ENCODE results near the gene NMRK1.
A peak's percentile ranks its signal among the peaks of the same experiment; 100 is the strongest.

Gene NMRK1

DNA sequence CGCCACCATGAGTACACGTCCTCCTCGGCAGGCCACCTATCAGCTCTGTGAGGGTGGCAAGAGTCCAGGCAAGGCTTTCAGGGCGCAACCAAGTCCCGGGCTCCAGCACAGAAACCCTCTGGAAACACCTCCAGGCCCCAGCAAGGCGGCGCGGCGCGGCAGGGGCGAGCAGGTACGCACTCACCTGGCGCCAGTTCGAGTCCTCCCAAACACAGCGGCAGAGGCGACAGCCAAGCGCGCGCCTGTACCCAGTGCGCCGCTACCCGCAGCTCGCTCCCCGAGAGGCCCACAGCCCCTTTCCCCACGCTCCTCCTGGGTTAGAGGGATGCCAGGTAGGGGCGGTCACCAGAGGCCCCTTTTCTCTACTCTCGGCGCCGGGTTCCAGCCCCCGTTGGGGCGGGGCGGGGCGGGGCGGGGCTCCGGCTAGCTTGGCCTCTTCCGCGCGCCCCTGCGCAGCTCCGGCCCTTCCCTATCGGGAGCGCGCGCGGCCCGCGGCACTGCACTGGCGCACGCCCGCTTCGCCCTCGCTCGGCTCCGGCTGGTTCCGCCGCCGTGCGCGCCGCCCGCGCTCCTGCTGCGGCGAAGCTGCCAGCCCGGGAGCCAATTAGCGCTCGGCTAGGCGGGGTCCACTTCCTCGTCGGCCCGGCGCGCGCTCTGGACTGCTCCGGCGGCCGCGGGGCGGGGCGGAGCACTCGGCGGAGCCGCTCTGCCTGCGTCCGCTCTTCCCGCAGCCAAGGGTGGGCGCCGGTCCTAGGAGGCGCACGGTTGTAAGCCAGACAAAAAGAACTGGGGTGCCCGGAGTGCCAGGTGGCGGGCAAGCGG is at the start of gene NMRK1, which contains the start of gene OSTF1:
Gene NMRK1 (minus strand): TSS at position 332 of the 822 bp plus-strand sequence. CDS start 5,040 bp downstream, outside the sequence.
Gene OSTF1 (plus strand): TSS at position 691 of the 822 bp plus-strand sequence. CDS start 179 bp downstream, outside the sequence.
- DNase-seq (ENCODE audit: low spot score): peak; percentile 98

DNA sequence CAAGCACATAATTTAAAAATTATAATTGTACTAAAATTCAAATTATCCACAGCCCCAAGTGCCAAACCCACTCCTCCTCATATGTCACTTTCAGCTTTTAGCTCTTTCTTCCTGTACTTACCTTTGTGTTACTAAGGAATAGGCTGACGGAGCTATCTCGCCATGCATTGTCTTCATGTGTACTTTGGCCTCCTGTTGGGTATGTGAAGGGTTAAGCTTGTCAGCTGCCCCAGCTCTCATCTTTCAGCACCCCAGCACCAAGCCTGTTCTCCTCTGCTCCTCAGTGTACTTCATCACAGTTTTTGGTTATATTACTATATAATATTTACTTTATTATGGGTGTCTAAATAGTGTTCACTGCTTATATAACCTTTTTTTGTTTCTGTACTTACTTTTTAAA is 46.5 kb upstream of the NMRK1 start:
- DNase-seq (ENCODE audit: low spot score): no peak

DNA sequence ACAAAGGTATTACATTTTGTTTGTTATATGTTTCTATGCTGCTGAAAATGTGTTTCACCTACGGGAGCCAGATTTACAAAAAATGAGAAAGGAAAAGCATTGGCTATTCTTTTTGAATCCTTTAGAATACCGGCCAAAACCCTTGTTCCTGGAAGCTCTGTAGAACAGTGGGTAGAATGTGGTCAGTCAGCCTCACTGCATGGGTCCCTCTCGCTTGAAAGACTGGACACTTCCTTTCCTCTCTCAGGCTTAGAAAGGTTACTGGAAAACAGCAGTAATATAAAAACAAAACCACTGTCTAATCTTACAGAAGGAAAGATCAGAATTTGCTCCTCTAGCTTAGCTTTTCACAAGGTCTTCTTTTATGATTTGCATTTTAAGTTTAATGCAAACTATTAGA is 45.4 kb upstream of the NMRK1 start:
- DNase-seq (ENCODE audit: low spot score): no peak

DNA sequence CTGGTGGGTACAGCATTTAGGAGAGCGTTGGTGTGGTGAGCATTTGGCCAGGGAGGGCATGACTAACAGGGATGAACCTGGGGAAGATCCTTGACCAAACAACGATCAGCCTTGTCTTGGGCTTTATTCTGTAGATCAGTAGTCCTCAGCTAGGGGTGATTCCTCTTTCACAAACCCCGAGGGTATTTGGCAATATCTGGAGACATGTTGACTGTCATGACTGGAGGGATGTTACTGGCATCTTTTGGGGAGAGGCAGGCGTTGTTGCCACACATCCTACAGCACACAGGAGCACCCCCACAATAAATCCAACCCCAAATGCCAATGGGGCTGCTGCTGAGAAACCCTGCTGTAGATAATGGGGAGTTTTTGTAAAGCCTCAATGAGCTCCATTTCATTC is 44.3 kb upstream of the NMRK1 start:
- DNase-seq (ENCODE audit: low spot score): no peak

DNA sequence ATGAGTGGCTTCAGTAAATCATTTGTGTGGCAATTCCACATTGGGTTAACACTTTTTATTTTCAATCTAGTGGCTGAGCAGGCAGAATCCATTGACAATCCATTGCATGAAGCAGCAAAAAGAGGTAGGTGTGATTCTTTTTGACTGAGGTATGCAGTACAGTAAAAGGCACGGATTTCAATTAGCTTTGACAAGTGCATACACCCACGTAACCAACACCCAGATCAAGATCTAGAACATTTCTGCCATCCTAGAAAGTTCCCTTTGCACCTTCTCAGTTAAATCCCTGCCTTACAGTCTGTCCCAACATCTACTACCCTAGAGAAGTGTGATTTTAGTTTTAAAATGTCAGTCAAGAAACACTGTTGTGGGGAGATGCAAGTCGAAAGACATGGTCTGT is 43.7 kb upstream of the NMRK1 start:
- DNase-seq (ENCODE audit: low spot score): no peak

DNA sequence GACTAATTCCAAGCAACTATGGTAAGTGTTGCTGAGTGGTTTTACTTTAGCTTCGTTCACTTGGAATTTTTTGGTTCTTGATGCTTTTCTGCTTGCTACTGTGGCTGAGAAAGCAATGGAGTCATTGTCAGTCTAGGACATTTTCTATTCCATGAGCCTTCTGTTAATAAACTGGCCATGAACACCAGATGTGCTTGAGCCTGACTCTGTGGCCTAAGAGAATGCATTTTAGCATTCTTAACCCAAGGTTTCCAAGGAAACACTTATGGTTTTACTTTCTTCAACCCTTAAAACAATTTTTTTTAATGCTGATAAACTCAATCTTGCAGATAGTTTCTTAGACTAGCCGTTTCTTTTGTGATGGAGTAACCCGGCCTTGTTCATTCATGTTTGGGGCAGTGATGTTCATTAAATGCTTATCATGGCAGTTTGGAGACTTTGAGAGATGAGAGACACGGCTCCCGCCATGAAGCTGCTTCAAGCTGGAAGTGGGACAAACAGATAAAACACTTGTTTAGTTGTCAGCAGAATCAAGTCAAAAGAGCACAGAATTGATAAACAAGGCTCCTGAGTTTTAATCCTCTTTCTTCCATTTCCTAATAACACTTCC is 42.8 kb upstream of the NMRK1 start:
- no peak for DNase-seq (ENCODE audit: low spot score)

DNA sequence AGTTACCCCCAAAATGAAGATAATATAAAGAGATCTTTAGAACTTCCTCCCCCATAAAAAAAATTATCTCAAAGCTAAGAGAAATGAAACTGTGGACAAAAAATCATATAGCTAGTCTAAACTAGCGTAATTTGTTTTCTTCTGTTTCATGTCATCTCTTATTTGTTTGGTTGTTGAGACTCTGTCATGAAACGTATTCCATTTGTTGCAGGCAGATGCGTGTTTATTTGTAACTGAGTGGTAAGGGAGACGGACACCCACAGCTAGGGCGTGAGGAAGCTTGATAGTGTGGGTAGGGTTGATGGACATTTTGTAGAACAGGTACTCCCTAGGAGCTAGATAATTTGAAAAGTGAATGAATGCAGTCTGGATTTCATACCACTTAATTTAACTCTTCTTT is 42.2 kb upstream of the NMRK1 start:
- DNase-seq (ENCODE audit: low spot score): no peak

DNA sequence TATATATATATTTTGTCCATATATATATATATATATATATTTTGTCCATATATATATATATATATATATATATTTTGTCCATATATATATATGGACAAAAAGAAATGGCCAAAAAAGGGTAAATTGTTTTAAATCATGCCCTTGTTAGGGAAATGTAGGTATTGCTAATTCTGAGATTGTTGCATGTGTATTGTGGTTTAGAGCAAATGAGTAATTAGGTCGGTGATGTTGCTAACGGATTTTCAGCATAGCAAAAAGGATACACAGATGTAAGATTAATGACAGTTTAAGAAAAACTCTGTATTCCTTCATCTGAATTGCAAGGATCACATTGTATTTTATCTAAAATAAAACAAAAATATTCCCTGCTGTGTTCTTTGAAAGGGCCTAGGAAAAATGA is 40.6 kb upstream of the NMRK1 start:
- no peak for DNase-seq (ENCODE audit: low spot score)

DNA sequence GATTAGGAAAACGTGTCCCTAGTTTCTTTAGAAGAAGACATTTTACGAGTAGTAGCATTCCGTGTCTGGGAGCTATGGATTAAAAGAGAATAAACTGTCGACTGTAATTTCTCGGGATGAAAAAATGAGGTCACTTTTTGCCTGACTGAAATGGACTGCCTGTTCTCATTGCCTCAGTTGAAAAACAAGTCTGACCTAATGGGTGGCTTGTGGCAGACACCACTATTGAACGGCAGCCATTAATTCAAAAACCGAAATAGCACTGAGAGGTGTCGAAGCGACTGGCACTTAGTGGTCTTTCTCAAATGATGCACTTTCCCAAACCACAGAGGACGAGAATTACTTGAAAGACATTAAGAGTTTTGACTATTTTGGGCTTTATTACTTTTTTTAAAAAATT is 35.7 kb upstream of the NMRK1 start:
- DNase-seq (ENCODE audit: low spot score): no peak

DNA sequence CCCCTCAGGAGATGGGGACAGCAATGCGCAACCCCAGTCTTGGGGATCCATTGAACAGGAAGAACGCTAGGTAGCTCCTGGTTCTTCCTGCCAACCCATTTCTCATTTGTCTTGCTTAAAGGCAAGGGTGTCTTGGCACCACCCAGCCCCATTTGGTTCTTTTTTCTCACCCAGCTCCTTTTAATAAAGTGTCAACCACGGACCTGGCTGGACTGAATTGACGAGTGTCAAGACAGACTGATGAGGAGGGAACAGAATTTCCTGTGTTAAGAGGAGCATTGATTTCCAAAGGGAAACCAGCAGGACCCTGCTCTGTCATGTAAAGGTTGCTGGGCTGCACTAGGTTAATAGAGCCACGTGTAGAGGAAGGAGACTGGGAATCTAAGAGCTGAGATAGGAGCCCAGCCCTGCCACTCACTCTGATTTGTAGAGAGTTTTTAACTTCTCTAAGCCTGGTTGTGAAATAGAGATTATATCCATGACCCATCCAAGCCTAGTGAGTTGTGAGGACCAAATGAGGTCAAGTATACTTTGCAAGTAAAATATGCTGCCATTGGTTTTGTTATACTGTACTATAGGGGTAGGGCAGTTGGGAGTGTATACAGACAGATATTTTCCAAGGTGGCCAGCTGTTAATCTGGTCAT is 34.1 kb upstream of the NMRK1 start:
- no peak for DNase-seq (ENCODE audit: low spot score)

DNA sequence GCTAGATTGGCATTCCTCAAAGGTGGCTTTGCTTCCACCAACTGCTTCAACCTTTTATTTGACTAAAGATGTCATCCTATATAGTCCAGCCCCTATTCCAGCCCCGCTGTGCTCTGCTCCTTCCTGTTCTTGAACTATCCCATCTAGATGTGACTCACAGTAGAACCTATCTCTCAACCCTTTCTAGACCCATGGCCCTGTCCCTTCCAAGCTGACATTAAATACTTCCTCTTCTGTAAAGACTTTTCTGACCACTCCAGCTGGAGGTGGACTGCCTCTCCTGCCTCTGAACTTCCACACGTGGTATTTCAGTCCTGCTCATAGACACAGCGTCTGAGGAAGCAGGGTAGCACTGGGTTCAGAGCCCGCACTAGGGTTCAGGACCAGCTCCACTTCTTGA is 32.7 kb upstream of the NMRK1 start:
- DNase-seq (ENCODE audit: low spot score): no peak

DNA sequence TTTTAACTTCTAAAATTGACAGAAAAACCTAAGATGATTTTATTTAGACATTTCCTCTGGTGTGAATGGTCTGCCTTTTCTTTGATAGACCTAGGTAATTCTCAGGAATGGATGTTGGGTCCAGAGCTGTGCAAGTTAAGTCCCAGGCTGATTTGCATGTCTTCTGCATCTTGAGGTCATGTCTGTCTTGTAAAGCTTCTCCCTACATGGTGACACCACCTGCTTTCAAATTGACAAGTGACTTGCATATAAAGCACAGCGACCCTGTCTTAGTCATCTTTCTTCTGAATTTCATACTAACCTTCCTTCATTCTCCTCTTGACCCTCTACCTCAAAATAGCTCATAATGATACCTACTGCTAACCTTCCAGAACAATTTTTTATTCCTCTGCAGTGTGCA is 29.6 kb upstream of the NMRK1 start:
- no peak for DNase-seq (ENCODE audit: low spot score)

DNA sequence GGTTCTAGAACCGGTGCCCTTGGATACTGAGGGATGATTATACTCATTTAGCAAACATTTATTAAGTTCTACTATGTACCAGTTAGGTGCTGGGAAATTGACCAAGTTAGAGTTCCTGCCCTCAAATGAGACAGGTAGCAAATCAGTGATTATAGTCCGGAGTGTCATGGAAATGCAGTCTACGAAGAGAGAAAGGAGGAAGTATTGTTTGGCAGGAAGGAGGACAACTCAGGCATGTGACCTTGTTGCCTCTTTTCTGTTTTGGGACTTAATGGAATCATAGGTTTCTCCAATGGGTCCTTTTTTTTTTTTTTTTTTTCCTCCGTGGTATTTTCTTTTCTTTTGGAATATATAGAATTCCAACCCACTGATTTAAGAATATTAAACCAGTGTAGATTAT is 28.4 kb upstream of the NMRK1 start:
- DNase-seq (ENCODE audit: low spot score): no peak

DNA sequence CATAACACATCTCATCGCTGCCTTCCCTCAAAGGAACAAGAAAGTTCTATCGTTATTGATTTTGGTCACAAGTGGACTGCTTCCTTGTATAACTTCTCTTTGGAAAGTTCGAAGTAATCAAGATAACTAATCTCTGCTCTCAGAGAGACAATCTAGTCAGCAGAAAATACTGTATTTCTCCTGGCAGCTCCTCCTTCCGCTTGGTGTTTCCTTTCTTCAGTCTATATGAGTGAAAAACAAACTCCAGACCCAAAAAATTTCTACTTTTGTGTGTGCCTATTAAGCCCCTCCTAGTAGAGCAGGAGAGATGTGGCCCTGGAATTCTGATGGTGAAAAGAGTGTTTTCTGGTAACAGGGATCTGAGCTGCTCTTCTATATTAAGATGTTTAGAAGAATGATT is 24.8 kb upstream of the NMRK1 start:
- no peak for DNase-seq (ENCODE audit: low spot score)

DNA sequence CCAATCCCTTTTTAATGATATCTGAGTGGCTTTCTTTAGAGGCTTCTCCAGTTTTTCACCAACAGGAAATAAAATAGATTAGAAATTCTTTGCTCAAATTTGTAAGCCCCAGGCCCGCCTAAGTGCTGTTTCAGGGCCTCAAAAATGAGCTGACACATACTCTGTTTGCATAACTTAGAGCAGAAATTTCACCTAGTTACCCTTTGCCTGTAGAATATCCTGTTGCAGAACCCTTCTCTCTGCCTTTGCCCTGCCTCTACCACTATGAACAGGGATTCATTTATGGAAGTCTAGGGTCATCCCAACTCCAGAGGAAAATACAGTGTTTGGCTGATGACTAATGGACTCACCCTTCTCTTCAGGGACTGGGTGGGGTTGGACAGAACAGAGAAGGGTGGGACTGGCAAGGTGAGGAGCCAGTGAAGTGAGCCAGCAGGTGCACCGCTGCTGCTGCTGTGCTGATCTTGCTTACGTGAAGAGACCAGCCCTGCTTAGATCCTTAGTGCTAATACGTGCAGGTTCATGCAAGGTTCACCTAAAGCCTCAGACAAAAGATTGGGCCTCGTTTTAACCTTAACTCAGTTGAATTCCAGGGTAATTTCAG is 23.2 kb upstream of the NMRK1 start:
- peak; percentile 85 for DNase-seq (ENCODE audit: low spot score)

DNA sequence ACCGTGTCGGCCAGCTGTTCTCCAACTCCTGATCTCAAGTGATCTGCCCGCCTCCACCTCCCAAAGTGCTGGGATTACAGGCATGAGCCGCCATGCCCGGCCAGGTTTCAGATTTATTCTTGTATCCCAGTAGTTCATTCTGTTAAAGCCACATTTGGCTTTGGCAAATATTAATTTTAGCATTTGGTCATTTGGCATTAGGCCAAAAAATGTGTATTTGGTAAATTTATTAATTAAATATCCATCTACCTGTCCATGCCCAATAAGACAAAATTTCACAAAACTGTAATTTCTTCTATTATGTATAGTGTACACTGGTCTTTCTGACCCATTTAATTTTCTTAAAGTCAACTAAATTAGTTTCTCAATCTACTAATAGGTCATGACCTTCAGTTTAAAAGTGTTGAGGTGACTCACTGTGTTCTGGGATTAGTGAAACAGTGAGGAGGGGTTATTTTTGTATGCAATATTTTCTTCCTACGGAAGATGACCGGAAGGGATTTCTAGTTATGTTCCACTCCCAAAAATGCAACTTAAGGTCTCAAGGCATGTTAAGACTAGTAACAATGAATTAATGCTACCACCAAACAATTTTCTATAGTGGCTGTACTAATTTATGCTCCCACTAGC is 21.4 kb upstream of the NMRK1 start:
- no peak for DNase-seq (ENCODE audit: low spot score)

DNA sequence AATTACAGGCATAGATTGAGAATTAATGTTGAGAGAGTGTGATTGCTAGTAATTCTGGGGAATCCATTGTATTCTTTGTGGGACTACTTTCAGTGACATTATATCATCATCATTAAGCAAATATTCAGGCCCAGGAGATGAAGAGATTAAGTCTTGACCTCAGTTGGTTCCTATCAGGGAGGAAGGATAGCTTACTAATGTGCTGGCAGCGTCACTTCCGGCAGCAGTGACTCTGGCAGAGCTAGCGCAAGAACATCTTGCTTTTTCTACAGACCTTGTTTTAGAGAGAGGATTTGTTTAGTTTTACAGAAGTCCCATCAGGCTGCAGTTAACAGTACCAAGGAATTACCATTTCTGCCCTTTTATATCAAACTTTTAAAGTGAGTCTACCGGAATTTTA is 20.6 kb upstream of the NMRK1 start:
- no peak for DNase-seq (ENCODE audit: low spot score)

DNA sequence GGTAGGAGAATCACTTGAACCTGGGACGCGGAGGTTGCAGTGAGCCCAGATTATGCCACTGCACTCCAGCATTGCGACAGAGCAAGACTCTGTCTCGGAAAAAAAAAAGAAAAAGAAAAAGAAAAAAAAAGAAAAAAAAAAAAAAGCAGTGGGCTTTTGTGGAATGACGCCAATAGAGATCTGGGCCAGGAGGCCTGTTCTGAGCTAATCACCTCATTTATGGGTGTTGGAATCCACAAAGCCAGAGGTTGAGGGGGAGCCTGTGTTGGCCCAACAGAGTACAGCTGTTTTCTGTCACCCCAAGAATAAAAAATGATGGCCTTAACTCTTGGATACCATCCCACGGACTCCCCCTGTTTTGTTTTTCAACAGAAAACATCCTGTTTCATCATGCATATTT is 18.9 kb upstream of the NMRK1 start:
- no peak for DNase-seq (ENCODE audit: low spot score)

DNA sequence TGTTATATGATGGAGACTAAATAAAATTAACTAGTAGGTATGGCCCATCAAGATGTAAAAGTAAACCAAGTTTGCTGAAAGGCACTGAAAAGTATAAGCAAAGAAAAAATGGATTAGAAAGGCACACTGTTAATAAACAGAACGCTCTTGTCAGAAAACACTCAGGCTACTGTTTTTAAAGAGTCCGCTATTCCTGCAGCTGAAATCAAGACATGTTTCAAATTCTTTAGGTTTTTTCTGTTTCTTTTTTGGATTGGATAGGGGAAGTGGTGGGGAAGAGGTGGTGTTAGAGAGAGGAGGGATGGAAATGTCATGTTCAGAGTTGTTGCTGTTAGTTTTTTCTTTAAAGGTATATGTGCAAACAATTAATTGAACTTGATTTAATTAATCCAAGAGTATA is 17.9 kb upstream of the NMRK1 start:
- DNase-seq (ENCODE audit: low spot score): no peak

DNA sequence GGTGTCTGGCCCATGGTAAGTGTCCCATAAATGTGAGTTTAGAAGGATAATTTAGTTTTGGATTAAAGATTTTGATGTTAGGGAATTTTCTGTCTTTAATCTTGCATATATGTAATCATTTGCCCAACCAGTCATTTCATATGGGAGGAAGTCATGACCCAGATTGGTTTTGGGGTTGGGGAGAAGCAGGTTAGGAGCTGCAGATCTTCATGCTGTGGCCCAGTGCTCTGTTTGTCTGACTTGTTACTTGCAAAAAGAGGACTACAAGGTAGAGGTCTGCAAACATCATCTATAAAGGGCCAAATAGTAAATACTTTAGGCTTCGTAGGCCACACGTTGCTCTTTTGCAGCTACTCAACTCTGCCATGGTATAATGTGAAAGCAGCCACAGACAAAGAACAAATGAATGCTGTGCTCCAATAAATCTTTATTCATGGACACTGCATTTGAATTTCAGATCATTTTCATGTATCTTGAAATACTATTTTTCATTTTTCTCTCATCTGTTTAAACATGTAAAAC is 17.1 kb upstream of the NMRK1 start:
- DNase-seq (ENCODE audit: low spot score): no peak

DNA sequence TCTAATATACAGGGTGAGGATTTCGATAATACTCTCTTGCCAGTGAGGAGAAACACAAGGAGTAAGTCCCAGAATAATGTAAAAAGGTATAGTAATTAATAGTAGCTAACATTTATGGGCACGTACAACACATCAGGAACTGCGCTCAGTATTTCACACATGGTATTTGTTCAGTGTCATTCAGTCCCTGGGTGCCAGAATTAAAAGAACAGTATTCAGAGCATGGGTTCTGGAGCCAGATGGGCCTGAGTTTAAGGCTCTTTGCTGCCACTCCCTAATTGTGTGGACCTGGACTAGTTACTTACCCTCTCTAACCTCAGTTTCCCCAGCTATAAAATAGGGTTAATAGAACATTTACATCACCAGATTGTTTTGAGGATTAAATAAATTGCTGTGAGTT is 16.7 kb upstream of the NMRK1 start:
- DNase-seq (ENCODE audit: low spot score): no peak

DNA sequence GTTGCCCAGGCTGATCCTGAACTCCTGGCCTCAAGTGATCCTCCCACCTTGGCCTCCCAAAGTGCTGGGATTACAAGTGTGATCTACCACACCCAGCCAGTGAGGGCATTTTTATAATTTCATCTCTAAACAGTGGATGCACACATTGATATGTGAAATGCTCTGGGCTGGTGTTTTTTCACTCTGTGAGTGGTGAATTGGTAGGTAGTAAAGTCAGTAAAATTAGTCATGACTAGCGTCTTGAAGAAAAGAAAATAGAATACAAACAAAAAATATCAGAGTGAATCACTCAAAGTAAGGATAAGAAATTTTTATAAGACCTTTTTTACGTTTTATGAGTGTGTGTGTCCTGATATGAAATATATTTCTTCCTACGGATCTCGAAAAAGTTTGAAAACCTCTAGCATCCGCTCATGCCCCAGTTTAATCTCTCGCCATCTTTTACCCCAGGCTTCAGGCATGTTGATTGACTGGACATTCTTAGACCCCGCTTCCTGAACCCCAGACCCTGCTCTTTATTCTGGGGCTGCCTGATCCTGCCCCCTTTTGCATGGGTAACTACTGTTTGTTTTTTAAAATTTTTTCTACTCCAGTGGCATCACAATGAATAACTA is 14.3 kb upstream of the NMRK1 start:
- DNase-seq (ENCODE audit: low spot score): no peak
